GM18520 (cell line): ENCODE results near the gene UBAC2.

Experiments
- ATAC-seq: cut with Tn5 transposase; IDR thresholded peaks from one replicate; pipeline ENCODE4 v1.9.1; 2021; ENCODE audit not compliant: unreplicated experiment

The UBAC2 gene

DNA sequence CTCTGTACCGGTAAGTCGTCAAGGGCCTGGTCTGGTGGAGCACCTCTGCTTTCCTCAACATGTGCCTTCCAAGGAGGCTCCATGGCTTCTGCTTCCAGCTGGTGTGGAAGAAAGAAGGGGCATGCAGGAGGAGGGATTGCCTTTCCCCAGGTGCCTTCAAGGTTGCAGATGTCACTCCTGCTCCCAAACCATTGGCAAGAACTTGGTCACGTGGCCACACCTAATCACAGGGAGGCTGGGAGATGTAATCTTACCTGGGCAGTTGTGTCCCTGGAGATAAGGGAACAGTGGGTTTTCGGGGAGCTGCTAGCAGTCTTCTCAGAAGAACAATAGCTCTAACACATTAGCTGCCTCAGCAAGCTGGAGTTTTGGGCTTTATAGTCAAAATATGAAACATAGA lies 67.3 kb downstream of the UBAC2 start:
- no peak for ATAC-seq

DNA sequence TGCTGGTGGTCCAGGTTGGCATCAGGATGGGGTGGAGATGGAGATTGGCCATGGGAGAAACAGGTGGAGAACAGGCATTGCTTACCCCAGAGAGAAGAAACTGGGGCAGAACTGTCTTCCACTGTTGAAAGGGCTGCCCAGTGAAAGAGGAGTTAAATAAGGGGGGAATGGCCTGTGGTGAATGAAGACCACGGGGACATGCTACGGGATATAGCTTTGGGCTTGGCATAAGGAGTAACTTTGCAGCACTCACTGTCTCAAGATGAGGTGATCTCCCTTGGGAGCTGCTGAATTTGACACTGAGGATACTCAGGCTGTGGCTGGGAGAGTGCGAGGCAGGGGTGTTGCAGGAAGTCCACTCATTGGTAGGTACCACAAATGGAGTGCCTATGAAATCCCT lies 68.2 kb downstream of the UBAC2 start:
- no peak for ATAC-seq

DNA sequence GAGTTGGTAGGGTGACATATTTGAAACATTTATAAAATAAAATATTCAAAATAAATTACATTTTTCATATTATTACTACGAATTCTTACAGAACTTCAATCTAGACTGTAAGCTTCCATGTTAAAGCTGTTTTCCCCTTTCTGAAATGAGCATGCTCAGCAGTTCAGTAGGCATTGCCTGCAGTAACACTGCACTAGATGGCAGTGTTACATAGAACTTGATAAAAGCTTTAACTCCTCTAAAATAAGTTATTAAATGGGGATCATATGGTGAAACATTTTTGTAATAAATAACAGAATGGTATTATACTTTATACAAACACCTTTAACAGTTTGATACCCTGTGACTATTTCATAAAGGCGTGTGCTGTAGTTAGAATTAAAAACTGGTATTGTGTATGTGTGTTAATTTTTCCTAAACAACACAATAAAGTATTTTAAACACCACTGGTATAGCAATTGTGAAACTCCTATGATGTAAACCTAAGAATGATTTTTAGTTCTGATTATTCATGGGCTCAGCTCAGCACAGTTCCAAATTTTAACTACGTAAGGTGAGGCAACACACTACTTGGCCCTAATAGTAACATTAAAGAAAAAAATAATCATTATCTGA lies 69.1 kb downstream of the UBAC2 start:
- ATAC-seq, result no peak

DNA sequence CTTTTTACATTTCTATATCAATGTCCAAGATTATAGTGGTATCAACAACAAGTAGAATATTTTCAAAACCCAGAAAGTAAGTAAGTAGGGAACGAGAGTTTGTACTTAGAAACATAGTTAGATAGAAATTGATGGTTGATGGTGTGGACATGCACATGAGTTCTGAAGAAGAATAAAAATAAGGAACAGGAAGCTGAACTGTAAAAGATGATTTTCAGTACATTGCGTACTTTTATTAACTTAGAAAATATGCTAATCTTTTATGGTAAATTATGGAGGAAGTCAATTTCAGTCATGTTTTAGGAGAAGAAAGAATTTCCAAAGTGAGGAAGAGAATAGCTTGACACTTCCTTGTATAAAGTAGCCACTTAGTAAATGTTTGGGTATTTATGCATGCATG lies 69.9 kb downstream of the UBAC2 start:
- no peak for ATAC-seq

DNA sequence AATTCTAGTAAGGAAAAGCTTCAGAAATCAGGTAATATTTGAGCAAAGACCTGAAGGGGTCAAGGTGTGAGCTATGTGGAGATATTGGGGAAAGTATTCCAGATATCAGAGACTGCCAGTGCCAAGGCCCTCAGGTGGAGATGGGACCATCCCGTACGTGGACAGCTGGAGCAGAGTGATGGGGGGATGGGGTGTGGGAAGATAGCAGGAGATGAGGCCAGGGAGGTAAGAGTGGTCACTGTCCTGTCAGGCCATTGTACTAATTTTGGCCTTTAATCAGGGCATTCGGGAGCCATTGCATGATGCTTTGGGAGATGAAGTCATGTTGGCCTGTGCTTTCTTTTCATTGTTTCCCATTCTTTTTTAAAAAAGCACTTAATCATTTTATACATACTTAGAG lies 70.6 kb downstream of the UBAC2 start:
- ATAC-seq, result no peak

DNA sequence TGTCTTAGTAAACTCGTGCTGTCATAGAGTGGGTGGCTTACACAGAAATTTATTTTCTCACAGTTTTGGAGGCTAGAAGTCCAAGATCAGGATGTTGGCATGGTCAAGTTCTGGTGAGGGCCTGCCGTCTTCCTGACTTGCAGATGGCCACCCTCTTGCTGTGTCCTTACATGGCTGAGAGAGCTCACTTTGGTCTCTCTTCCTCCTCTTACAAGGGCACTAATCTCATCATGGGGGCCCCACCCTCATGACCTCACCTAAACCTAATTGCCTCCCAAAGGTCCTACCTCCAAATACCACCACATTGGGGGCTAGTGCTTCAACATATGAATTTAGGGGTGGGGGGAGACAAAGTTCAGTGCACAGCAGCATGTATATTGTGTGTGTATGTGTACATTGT lies 71.8 kb downstream of the UBAC2 start:
- no peak for ATAC-seq

DNA sequence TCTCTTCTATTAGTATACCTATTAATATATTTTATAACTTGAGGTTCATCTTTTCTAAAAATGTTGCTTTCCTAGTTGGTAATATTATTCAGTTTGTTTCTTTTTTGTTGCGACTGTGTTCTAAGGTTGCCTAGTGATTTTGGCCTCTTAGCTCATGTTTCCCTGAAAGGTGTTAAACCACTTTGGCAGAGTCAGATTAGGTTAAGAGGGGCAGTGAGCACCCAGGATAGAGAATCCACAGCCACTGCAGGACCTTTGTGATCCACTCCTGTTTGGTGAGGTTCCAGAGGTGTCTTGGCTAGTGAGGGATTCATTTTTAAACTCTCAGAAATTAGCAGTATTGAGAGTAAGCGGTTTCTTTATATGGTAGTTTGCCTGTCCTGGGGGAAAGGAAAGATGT lies 72.5 kb downstream of the UBAC2 start:
- ATAC-seq, result no peak

DNA sequence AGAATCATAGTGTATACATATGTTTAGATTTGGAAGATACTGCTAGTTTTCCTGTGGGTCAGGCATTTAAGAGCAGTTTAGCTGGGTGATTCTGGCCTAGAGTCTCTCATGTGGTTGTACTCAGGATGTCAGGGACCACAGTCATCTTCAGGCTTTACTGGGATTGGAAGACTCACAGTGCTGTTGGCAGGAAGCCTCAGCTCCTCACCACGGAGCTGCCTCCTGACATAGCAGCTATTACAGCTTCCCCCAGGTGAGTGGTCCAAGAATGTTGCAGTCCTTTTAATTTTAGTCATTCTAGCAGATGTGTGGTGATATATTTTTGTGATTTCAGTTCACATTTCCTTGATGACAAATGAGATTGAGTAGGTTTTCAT lies 74.4 kb downstream of the UBAC2 start:
- no peak for ATAC-seq

DNA sequence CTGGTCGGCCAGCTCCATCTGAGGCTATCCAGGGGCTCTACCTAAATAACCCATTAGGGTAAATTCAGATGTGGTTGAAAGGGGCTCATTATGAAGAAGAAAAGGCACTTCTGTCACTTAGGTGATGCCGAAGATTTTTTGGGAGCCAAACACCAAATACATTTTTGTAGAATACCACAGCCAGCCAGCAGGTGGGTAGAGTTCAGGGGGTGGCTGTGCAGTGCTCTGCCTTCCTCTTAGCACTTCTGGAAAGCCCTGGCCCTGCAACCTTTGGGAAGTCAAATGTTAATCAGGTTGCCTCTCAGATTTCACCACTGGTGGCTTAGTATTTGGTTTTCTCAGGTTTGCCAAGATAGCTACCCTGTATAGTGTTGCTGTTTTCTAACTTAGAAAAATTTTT lies 76.1 kb downstream of the UBAC2 start:
- no peak for ATAC-seq

DNA sequence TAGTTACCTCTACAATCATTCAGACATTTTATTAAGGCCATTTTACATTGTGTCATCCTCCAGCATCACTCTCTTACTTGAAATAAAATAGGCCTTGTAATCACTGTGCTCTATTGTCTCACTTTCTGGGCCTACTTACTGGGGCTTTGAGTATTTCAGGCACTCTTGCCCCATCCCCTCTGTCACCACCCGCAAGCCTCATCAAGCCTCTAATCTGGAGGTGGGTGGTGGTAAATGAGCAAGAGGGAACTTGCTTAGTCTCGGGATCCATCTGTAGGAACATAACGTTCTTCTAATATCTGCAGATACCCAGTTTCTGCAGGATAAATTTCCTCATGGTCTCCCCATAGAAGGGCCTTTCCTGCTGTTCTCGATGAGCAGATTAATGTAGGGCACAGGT lies 77.0 kb downstream of the UBAC2 start:
- no peak for ATAC-seq

DNA sequence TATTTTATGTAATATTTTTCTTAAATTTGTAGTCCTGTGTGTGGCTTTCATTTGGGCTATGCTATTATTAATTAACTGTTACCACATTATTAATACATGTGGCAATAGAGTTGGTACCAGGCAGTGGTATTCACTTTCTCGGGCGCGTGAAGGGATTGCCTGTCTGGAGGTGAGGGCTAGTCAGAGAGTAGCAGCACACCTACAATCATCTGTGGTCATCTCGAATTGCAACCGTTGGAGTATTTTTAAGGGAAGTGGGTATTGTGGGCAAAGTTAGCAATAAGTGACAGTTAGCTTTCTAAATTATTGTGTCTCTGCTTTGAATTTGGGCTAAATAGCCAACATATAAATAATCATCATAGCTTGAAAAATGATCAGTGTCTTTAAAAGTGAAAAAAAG lies 77.5 kb downstream of the UBAC2 start:
- no peak for ATAC-seq

DNA sequence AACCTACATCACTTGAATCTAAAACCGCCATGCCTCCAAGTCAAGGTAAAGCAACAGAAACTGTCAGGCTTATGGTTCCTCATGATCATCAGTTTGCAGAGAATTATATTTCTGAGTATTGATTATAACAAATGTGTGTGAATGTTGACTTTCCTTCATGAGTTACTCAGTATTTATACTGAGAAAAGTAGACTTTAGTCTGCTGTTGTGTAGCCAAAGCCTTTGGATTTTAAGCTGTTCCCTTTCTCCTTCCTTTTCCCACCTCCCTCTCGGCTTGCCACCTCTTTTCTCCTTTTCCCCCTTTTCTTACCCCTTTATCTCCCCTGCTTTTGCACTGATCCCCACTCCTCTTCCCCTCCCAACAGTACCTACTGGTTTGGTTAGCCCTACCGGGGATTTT lies 78.2 kb downstream of the UBAC2 start:
- no peak for ATAC-seq

DNA sequence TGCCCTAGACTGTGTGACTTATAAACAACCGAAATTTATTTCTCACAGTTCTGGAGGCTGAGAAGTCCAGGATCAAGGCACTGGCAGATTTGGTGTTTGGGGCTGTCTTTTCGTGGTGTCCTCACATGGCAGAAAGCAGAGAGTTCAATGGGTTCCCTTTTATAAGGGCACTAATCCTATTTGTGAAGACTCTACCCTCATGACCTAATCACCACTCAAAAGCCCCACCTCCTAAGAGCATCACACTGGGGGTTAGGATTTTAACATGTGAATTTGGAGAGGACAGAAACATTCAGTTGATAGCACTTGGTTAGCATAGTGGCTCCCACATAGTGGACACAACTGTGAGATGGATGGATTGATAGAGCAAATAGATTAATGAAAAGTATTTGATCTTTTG lies 79.0 kb downstream of the UBAC2 start:
- no peak for ATAC-seq

DNA sequence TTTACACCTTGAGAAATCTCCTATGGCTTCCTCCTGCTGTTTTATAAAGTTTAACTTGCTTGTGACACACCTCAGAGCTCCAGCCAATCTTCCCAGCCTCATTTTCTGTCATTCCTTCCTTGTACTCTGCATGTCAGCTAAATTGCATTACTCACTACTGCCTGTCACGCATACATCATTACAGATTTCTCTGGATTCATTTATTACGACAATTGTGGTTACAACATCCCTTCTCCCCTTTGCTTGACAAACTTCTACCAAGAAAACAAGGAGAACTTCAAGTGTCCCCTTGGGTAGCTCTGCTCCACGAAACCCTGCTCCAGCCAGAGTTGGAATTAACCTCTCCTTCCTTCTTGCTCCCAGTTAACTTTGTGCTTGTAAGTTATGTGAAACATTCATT lies 79.5 kb downstream of the UBAC2 start:
- no peak for ATAC-seq

DNA sequence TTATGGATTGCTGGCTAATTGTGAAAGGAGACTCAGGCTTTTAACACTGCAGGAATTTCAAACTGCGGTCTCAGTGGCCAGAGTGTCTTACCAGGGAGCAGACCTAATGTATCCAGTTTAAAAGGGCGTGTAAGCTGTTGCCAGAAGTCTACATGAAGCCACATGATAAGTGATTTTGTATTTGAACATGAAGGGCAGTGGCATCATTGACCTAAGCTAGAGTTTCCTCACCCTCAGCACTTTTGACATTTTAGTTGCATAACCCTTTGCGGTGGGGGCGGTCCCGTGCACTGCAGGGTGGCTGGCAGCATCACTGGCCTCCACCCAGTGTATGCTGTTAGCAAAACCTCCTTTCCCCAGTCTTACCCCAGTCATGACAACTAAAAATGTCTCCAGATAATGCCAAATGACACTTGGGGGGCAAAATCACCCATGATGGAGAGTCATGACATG lies 81.2 kb downstream of the UBAC2 start:
- ATAC-seq, result peak; percentile 54

DNA sequence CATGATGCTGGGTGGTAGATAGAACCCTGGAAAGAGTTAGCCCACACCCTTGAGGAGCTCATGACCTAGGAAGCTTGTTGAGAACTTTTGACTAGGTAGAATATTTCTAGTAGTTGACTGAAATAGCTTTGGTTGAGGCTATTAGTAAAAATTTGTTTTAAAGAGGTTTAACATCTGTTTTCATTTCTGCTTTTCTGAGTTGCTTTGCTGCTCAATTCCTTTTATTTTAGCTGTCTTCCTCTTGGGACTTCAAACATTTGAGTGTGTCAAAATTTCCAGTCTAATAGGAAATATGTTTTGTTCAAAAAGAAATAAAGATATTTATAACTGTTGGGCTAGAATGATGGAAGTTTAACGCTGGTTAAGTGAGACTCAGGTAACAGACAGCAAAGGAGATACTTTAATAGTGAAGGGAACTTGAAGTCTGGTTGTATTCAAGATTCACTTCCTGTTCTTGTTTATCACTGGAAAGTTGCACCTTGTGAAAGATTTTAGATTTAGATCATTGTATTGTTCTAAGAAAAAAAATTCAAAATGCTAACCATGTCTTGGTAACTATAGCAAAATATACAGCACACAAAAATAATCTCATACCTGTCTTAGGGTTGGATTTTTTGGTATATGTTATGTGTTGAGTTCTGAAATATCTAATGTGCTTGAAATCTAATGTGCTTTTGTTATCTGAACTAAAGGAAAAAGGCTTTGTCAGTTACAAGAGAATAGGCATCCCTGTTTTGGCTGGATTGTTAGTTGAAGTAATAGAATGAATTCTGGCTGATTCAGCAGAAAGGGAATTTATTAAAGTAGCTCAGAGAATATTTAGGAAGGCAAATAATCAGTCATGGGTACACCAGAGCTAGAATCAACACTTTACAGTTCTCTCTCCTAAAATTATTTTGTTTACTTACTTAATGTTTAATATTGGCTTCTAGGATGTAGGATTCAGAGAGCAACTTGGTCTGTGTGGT lies 81.9 kb downstream of the UBAC2 start:
- peak; percentile 55 for ATAC-seq

DNA sequence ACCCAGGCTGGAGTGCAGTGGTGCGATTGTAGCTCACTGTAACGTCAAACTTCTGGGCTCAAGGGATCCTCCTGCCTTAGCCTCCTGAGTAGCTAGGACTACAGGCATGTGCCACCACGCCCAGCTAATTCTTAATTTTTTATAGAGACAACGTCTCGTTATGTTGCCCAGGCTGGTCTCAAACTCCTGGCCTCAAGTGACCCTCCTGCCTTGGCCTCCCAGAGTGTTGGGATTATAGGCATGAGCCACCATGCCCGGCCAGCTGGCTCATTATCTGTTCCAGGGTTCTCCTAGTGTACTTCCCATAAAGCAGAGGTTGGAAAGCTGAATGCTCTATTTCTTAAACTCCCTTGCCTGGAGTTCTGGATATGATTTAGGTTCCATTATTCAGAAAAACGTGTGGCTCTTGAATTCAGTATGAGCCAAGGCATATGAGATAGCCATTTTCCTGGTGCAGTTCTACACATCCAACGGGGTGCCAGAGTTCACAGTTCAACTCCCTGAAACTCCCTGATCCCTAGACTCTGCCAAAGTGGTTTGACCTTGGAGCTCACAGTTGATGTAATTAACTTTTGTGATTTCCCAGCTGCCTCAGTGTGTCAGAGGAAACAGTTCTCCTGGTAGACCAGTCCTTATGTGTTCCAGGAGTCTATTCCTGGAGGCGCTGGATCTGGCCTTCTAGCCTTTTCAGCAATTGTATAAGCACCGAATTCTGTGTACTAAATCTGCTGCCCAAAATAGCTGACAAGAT lies 85.0 kb downstream of the UBAC2 start:
- ATAC-seq, result no peak

DNA sequence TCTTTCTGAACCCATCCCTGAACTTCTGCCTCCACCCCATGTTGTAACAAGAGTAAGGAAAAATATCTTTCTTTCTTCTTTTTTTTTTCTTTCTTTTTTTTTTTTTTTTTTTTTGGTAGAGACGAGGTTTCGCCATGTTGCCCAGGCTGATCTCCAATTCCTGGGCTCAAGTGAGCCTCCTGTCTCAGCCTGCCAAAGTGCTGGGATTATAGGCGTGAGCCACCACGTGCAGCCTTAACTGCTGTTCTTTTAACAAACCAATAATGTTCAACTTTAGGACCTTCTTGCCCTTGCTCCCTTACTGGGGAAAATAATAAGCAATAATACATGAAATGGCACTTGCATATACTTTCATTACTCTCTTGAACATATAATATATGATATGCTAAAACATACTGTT lies 86.9 kb downstream of the UBAC2 start:
- ATAC-seq, result no peak

DNA sequence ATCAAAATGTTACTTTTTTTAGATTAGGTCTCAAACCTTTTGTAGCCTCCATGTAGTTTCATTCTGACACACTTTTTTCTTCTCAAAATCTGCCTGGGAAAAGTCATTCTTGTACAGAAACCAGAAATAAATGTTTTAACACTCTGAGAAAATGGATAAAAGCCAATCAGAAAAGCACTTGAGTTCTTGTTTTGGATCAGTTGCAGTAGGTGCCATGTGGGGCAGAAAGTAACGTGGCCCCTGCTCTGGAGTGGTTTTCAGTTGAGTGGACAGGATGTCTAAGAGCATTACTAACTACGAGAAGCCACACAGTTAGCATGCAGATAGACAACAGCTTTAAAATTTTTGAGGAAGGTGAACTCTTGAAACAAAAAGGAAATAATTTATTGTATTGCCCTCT lies 87.4 kb downstream of the UBAC2 start:
- ATAC-seq, result peak; percentile 79

DNA sequence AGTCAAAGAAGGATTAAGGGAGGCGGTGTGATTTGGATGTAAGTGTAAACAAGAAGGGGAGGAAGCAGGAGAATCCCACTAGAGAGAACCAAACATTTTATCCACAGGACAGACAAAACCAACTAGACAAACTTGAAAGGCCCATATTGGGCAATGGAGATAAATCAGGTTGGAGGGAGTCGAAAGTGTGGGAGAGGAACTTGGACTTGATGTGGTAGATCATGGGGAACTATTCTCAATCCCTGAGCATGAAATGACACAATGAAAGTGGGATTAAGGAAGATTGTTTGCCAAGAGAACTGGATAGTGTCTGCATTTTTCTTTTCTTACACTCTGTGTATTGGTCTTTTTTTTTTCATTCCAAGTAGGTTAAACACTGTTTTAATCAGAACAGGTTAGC lies 88.6 kb downstream of the UBAC2 start:
- no peak for ATAC-seq

DNA sequence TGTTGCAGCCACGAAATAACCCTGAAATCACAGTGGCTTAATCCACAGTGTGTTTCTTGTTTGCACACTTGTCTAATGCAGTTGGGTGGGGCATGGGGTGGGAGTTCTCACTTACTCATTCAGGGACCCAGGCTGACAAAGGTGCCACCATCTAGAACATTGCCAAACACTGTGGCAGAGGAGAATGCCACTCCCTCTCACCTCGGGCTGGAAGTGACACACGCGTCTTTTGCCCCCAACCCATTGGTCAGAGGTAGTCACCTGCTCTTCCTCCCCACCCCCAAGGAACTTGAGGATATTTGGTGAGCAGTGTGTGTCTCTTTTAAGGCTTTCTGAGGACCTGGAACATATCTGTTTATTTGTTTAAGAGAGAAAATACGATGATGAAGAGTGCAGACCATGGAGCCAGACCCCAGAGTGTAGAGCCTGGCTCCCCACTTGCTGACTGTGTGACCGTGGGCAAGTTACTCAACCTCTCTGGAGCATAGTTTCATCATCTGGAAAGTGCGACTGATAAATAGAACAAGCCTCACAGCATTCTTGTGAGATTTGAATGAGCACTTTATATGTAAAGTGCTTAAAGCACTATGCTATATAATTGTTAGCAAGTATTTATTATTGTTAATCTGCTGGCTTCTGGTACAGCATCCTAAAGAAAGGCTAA lies 89.2 kb downstream of the UBAC2 start:
- ATAC-seq, result no peak
